A549 (cell line): ENCODE data around the gene C11orf65.

Experiments used
- CBX8 ChIP-seq: fragments of 200-600 bp; sonication (generic); IDR thresholded peaks from 2 replicates; pipeline ENCODE4 v1.6.1; 2016
- CTCF ChIP-seq: fragments of >200 bp; sonication (Bioruptor Twin); formaldehyde crosslinking; IDR thresholded peaks from 3 replicates; pipeline ENCODE4 v1.5.1; 2016
- EP300 ChIP-seq, 2 experiments: fragments of >200 bp; sonication (Bioruptor Twin); formaldehyde crosslinking; IDR thresholded peaks; 2 replicates in 1 of 2; 3 replicates in 1 of 2; pipeline ENCODE4 v1.6.1; 2016 to 2017
- FOSB ChIP-seq: fragments of 250-450 bp; sonication (Bioruptor Pico); IDR thresholded peaks from 2 replicates; pipeline ENCODE4 v1.5.0; 2020; ENCODE audit warnings: mild to moderate bottlenecking, moderate library complexity
- GATA3 ChIP-seq: IDR thresholded peaks from 2 replicates; pipeline ENCODE4 v1.6.1; 2012; ENCODE audit warnings: borderline replicate concordance
- HDAC2 ChIP-seq: fragments of 200-600 bp; sonication (generic); IDR thresholded peaks from 2 replicates; pipeline ENCODE4 v1.6.1; 2016
- MAX ChIP-seq: IDR thresholded peaks from 2 replicates; pipeline ENCODE4 v1.6.1; 2012
- POLR2A ChIP-seq: IDR thresholded peaks from 2 replicates; pipeline ENCODE4 v1.6.1; 2012; ENCODE audit warnings: mild to moderate bottlenecking, low read length
- POLR2AphosphoS2 ChIP-seq: conservative IDR thresholded peaks from 2 replicates; pipeline ENCODE4 v1.6.1; 2012; ENCODE audit warnings: low read length, improper control_type of control experiment, inconsistent platforms
- RFX5 ChIP-seq: fragments of 450-650 bp; IDR thresholded peaks from 2 replicates; pipeline ENCODE4 v1.7.1; 2014; ENCODE audit warnings: antibody characterized with exemption, mild to moderate bottlenecking, moderate library complexity
- RNF2 ChIP-seq: fragments of 200-600 bp; sonication (generic); IDR thresholded peaks from 2 replicates; pipeline ENCODE4 v1.6.1; 2016; ENCODE audit warnings: low read depth, mild to moderate bottlenecking, antibody characterized with exemption, moderate library complexity, borderline replicate concordance
- SMC3 ChIP-seq: fragments of >200 bp; sonication (Bioruptor Twin); formaldehyde crosslinking; IDR thresholded peaks from 3 replicates; pipeline ENCODE4 v1.6.1; 2018; ENCODE audit warnings: inconsistent platforms
- USF2 ChIP-seq: fragments of 450-650 bp; IDR thresholded peaks from 2 replicates; pipeline ENCODE4 v1.6.1; 2014; ENCODE audit warnings: antibody characterized with exemption

- no peak for TF ChIP-seq CTCF
- TF ChIP-seq RNF2, result no peak
- no peak for TF ChIP-seq FOSB
- TF ChIP-seq GATA3, result no peak
- TF ChIP-seq POLR2A, result no peak
- TF ChIP-seq POLR2AphosphoS2, result no peak
- no peak for TF ChIP-seq HDAC2
- no peak for TF ChIP-seq USF2
- TF ChIP-seq CBX8, result no peak
- TF ChIP-seq SMC3, result no peak
- TF ChIP-seq MAX, result no peak
- no peak for TF ChIP-seq RFX5
- TF ChIP-seq EP300 (IDR thresholded peaks at IDR 0.05), result no peak
Measured at GRCh38 chr11:108453207-108453835, 14.0 kb downstream of the C11orf65 start.
